Measurements from ENCODE around the gene CHPT1. TPM values are rescaled to one million over a fixed set of nuclear protein-coding genes. Genes with fewer than 3 reads are reported as not detected.

The CHPT1 gene
- total and polyA plus RNA-seq, 2 experiments from 2014 or later = 22.2 to 23.0 TPM

GRCh38 chr12:101703487-101703886 lies 6.0 kb downstream of the CHPT1 start:
- no peaks in the 10 kb centered on the region for H3K36me3 ChIP-seq (ENCODE audit: insufficient read depth)
- Mint-ChIP-seq H3K27me3 (ENCODE audit: insufficient read depth, low read depth, poor library complexity) (peaks cover 4% of the 10 kb centered on the region), H3K36me3 (ENCODE audit: low read depth) (no peaks in the 10 kb centered on the region), H3K9me3 (no peaks in the 10 kb centered on the region), H3K4me1 (peaks cover 16% of the 10 kb centered on the region), H3K4me3 (no peak overlapping the region), H3K27ac (0 out of 2 replicates have a peak overlapping the region, but pooled peaks have one; percentile 44)
- no peak for TF ChIP-seq EZH2phosphoT487 (IDR thresholded peaks at IDR 0.05; ENCODE audit: unreplicated experiment)
- no peak for TF ChIP-seq JUNB (IDR thresholded peaks at IDR 0.05; ENCODE audit: unreplicated experiment)
- TF ChIP-seq CREB1 (CRISPR knock-in tag; IDR thresholded peaks at IDR 0.05; ENCODE audit: low read depth) = no peak
- TF ChIP-seq REST (IDR thresholded peaks at IDR 0.05; ENCODE audit: unreplicated experiment) = no peak
- TF ChIP-seq STAT1 (IDR thresholded peaks at IDR 0.05; ENCODE audit: unreplicated experiment) = no peak
- no peak for TF ChIP-seq ETS1 (IDR thresholded peaks at IDR 0.05)
- TF ChIP-seq ZNF114 (CRISPR knock-in tag; IDR thresholded peaks at IDR 0.05) = no peak
- TF ChIP-seq ZNF462 (CRISPR knock-in tag; IDR thresholded peaks at IDR 0.05) = no peak
- no peak for TF ChIP-seq POLR2AphosphoS5 (IDR thresholded peaks at IDR 0.05; ENCODE audit: low read depth)
- no peak for TF ChIP-seq NANOG (IDR thresholded peaks at IDR 0.05; ENCODE audit: borderline replicate concordance)
- no peak for TF ChIP-seq ZNF331 (CRISPR knock-in tag; IDR thresholded peaks at IDR 0.05; ENCODE audit: low read depth)
- TF ChIP-seq EZH2 (IDR thresholded peaks at IDR 0.05; ENCODE audit: low read depth, unreplicated experiment) = no peak
- TF ChIP-seq CTCF (conservative IDR thresholded peaks at IDR 0.05; ENCODE audit: low read depth in 2 of 2) = no peak
- no peaks in the 10 kb centered on the region for H3K9me2 ChIP-seq (ENCODE audit: insufficient read depth)
- peaks cover 15% of the 10 kb centered on the region for H3K4me1 ChIP-seq (ENCODE audit: insufficient read depth)
- H3K27ac ChIP-seq (ENCODE audit: low read depth) = no peak overlapping the region
- no peak overlapping the region for H2AFZ ChIP-seq
- no peak overlapping the region for H3K4me2 ChIP-seq
- DNase-seq (ENCODE audit: low spot score) (peak; percentile 36), ATAC-seq (peak; percentile 95)
- no peak overlapping the region for H3K4me3 ChIP-seq
- H3K79me2 ChIP-seq (replicated peaks; ENCODE audit: insufficient read depth) = peaks cover 54% of the 10 kb centered on the region
- H3K27me3 ChIP-seq (ENCODE audit: insufficient read depth) = peaks cover 2% of the 10 kb centered on the region
- no peaks in the 10 kb centered on the region for H3F3A ChIP-seq (replicated peaks; ENCODE audit: low read depth)
- H4K20me1 ChIP-seq (replicated peaks; ENCODE audit: insufficient read depth) = 0 out of 2 replicates have a peak, but pooled peaks cover 6% of the 10 kb centered on the region
